HG02938 (cell line): ENCODE measurements around the gene LRRC59.

ENCODE experiments used
- ATAC-seq: cut with Tn5 transposase; IDR thresholded peaks from one replicate; pipeline ENCODE4 v1.9.1; 2021; ENCODE audit warnings: mild to moderate bottlenecking, moderate library complexity; ENCODE audit not compliant: unreplicated experiment

The LRRC59 gene

DNA sequence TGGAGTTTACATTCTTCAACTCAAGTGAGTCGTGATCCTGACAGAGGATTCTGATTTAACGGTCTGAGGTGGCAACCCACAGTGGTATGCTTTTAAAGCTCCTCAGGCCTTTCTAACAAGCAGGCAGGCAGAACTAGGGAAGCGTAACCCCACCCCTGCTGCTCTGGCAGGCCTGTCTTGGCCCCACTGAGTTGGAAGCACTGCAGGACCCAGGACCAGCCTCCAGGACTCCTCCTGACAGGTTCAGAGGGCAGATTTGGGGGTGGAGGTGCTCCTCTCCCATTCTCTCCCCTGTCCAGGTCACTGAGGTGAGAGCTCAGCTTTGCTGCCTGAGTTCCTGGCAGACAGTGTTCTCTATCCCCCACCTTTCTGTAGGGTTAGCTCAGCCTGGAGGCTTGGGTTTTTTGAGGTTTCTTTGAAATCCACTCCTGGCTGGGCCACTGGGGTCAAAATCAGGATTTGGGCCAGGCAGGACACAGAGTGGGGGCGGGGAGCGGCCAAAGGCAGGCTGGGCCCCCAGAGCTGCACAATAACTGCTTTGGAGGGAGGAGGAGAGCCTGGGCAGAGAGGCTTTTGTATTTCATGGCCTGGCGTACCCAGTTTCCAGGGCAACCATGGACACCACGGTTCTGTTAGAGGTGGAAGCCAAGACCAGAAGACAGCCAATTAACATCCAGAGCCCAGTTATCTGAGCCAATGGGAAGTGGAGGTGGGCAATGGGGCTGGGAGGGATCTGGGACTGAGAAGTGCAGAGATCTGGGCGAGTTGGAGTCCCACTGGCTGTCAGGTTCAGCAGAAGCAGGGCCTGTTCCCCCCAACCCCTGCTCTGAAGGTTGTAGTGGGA is 33.9 kb downstream of the LRRC59 start:
- ATAC-seq: no peak

DNA sequence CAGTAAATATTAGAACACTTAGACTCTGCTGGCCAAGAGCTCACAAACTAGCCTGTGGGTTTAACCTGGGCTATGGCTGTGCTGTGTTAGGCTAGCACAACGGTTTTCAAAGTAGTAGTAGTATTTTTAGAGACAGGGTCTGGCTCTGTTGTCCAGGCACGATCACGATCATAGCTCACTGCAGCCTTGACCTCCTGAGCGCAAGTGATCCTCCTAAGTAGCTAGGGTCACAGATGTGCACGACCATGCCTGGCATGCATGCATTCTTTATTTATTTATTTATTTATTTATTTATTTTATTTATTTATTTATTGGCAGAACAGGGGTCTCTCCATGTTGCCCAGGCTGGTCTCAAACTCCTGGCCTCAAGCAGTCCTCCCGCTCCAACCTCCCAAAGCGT is 34.7 kb downstream of the LRRC59 start:
- ATAC-seq: no peak

DNA sequence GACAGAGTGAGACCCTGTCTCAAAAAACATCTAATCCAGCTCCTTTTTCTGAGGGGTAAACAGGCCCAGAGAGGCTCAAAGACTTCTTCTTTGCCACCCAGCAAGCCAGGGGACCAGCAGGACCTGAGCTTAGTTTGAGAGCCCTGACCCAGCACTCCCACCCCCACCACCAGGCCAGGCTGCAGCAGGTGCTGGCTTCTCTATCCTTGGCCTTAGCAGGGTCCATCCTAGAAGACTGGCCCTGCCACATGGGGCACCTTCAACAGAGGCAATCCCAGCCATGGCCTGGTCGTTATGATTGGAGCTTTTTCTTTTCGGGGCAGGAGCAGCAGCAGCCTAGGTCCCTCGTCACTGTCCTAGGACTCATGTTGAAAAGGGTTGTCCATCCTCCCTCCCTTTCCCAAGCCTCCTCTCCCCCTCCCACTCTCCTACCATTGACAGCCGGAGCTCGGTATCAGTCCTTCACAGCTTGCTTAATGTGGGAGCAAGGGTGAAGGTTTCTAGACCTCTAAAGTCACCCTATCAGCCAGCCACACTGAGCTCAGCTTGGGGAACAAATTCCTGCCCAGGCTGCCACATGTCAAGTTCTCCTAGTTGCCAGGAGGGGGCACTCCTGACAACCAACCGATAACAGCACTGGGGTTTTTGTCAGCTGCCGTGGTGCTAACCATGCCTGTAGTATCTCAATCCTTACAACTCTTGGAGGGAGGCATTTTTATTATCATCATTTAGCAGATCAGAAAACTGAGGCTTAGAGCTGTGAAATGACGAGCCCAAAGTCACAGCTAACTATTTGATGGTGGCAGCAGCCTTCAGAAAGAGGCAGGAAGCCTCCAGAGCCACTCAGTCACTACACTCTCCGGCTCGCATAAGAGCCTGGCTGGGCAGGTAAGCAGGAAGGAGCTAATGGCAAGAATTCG is 35.5 kb downstream of the LRRC59 start:
- no peak for ATAC-seq

DNA sequence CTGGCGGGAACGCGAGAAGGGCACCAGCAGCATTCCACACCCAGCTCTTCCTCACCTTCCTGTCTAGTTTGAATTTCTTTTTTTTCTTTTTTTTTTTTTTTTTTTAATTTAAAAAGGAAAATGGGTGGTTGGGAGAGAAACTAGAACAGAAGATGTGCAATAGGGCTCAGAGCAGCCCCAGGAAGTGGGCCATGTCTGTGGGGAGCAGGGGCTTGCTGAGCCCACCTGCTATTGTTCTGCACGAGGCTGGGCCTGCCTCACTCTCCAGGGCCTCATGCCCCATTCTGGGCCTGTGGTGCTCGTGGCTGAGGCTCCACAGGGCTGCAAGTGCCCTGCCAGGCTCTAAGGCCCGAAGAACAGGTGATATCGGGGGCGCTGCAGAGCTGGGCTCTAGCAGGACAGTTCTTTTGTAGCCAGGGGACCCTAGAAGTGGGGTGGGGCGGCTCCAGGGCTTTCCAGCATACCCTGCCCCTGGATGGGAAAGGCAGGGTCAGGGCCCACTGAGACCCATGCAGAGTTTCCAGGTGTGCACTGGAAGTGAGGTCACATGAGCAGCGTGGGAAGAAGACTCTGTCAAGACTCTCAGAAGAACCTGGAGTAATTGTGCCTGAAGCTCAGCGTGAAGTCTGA is 36.7 kb downstream of the LRRC59 start:
- ATAC-seq: no peak

DNA sequence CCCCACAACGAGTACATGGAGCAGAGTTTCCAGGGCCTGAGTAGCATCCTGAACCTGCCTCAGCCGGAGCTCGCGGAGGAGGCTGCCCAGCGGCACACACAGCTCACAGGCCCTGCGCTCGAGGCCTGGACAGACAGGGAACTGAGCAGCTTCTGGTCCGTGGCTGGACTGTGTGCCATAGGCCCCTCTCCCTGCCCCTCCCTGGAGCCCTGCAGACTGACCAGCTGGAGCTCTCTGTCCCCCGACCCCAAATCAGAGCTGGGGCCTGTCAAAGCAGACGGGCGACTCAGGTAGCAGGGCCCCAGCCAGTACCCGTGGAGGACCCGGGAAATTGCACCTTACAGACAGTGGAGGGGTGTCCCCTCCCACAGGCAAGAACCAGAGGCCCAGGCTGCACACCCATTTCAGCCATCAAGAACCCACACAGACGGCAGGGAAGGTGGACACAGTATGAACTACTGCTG is 37.3 kb downstream of the LRRC59 start:
- no peak for ATAC-seq

DNA sequence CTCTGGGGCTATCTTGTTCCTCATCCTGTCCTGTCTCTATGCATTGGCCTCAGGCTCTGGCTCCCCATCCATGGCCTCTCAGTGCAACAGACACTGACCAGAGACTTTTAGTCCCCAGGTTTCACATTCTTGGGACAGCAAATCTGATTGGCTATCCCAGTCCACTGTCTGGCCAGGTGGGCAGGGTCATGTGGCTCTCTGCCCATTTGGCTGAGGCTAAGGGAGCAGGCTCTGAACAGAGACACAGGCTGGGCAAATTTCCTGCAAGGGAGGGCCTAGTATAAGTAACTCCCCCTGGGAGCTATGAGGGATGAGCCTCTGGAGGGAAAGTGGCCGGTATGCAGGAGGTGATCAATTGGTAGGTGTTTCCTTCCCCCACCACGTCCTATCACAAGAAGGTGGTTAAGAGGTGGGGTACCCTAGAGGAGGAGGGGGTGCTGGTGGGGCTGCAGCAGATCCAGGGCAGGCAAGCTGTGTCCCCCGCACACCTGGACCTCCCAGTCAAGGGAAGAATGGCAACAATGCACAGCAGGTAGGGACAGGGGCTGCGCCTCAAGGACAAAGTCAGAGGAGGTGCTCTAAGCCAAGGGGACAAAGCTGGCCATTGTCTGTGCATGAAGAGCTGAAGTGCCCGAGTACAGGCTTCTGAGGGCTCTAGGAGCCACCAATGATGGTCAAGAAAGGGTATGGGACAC is 38.2 kb downstream of the LRRC59 start:
- no peak for ATAC-seq

DNA sequence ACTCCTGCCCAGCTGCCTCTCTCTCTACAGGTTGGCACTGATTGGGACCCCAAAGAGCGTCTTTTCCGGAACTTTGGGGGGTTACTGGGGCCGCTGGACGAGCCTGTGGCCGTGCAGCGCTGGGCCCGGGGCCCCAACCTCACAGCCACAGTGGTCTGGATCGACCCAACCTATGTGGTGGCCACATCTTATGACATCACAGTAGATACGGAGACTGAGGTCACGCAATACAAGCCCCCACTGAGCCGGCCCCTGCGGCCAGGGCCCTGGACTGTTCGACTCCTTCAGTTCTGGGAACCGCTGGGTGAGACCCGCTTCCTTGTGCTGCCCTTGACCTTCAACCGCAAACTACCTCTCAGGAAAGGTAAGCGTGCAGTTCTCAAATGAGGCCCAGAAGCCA is 39.1 kb downstream of the LRRC59 start:
- ATAC-seq: no peak

DNA sequence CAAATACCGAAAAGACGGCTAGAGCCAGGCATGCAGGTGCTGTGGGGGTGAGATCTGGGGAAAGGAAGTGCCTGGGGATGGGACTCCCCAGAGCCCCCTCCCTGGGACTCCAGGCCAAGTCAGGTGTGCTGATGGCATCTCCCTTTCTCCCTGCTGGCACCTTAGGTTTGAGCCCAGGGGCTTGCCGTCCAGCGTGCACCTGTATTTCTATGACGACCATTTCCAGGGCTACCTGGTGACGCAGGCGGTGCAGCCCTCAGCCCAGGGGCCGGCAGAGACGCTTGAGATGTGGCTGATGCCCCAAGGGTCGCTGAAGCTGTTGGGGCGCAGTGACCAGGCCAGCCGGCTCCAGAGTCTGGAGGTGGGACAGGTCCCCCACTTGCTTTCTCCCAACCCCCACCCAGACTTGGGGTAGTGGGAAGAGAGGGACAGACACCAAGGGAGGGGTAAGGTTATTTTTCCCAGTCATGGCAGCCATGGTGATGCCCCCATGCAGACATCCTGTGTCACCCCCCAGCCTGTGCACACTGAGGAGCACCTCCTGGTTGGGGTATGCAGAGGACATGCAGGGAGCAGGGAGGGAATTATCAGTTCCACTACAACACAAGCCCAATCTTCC is 40.3 kb downstream of the LRRC59 start:
- no peak for ATAC-seq

DNA sequence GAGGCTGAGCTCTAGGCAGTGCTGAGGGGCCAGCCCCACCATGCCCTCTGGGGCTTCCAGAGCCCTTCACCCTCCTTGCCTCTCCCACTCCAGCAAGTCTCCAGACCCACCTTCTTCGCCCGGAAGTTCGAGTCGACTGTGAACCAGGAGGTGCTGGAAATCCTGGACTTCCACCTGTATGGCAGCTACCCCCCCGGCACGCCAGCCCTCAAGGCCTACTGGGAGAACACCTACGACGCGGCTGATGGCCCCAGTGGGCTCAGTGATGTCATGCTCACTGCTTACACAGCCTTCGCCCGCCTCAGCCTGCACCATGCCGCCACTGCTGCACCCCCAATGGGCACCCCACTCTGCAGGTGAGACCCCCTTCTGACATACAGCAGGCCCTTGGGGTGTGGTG is 40.9 kb downstream of the LRRC59 start:
- ATAC-seq: no peak

DNA sequence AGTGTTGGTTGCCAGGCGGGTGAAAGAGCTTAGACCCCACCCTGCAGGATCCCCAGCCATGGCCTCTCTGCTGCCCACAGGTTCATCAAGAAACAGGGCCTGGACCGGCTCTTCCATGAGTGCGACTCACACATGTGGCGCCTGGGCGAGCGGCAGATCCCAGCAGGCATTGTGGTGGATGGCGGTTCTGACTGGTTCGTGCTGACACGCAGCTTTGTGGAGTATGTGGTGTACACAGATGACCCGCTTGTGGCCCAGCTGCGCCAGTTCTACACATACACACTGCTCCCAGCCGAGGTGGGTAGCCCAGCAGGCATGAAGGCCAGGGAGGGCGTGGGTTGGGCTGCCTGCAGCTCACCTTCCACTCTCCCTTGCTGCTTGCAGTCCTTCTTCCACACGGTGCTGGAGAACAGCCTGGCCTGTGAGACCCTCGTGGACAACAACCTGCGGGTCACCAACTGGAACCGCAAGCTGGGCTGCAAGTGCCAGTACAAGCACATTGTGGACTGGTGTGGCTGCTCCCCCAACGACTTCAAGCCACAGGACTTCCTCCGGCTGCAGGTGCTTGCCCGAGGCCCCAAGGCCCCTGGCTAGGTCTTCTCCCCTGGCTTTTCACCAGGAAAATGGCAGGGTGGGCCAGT is 41.5 kb downstream of the LRRC59 start:
- ATAC-seq: no peak

DNA sequence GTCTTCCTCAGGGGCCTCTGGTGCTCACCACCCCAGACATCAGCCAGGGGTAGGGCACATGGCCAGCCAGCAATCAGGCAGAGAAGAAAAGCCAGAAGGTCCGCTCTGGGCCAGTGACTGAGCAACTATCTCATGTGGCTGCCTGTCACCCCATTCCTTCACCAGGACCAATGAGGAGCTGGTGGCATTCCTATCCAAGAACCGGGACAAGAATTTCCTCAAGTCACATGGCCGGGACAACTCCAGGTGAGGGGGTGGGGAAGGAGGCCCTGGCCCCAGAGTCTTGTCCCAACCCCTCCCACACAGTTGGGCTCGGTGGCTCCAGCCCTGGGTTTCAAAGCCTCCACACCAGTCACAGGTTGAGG is 42.0 kb downstream of the LRRC59 start:
- no peak for ATAC-seq

DNA sequence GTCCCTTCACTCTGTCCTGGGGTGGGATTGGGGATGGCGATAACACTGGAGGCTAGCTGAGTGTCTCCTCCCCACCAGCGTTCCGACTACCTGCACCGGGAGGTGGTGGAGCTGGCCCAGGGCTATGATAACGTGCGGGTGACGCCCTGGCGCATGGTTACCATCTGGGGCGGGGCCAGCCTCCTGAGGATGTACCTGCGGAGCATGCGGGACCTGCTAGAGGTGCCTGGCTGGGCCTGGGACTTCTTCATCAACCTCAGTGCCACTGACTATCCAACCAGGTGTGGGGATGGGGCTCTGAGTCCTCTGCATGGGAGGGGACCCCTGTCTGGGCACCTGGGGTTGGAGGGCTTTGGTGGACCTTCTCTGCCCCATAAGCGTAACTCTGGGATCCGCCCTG is 42.5 kb downstream of the LRRC59 start:
- ATAC-seq: no peak

DNA sequence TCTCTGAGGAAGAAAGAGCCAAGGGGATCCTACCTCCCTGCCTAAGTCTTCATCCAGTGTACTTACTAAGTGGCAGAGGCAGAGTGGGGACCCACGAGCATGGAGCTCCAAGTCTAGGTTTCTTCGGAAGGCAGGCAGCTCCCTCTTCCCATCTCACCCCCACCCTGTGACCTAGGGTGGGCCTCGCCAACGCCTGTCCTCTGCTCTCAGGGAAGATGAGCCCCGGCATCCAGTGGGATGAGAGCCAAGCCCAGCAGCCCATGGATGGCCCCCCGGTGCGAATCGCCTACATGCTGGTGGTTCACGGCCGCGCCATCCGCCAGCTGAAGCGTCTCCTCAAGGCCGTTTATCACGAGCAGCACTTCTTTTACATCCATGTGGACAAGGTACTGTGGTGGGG is 43.1 kb downstream of the LRRC59 start:
- ATAC-seq: no peak

DNA sequence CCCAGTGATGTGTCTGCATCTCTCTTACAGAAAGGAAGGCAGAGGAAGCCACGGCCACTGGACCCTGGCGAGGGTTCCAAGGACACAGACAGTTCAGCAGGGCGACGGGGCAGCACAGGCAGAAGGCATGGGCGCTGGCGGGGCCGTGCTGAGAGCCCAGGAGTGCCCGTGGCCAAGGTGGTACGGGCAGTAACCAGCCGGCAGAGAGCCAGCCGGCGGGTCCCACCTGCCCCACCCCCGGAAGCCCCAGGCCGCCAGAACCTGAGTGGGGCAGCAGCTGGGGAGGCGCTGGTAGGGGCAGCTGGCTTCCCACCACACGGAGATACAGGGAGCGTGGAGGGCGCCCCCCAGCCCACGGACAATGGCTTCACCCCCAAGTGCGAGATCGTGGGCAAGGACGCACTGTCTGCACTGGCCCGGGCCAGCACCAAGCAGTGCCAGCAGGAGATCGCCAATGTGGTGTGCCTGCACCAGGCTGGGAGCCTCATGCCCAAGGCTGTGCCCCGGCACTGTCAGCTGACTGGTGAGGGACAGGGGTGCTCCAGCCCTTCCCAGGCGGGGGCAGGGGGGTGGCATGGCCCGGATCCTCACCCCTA is 43.6 kb downstream of the LRRC59 start:
- ATAC-seq: no peak

DNA sequence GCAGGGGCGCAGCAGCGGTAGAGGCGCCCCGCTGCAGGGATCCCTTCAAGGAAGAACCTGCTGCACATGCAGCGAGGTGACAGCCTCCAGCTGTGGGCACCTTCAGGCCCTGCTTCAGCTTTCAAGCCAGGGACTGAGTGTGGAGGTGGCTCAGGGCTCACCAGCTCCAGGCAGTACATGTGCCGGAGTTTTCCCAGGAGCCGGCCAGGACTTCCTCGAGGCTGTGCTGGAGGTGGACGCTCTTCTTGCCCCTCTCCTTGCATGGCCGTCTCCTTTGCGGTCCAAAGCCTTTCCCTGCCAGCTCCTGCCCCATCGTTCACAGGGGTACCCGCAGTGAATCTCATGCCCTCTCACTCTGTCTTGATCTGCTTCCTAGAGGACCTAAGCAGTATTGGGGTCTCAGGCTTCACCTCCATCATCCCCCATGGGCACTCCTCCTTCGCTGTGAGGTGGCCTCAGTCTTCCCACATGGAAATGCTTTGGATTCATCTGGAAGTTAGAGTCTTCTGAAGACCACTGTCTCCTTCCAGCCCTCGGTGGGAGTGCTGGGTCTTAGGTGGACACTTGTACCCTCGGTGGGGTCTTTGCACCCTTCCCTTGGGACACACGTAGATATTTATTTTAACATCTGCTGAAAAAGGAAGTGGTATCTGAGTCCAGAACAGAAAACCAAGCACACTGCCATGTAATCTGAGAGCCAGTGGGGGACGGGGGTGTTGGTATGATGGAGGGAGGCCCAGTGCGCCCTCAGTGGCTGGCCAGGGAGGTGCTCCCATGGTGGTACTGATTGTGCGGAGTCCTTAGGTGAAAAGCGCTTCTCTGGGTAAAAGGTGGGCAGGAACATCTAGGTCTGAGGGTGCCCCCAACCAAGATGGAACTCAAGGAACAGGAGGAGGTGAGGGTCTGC is 44.4 kb downstream of the LRRC59 start:
- no peak for ATAC-seq

DNA sequence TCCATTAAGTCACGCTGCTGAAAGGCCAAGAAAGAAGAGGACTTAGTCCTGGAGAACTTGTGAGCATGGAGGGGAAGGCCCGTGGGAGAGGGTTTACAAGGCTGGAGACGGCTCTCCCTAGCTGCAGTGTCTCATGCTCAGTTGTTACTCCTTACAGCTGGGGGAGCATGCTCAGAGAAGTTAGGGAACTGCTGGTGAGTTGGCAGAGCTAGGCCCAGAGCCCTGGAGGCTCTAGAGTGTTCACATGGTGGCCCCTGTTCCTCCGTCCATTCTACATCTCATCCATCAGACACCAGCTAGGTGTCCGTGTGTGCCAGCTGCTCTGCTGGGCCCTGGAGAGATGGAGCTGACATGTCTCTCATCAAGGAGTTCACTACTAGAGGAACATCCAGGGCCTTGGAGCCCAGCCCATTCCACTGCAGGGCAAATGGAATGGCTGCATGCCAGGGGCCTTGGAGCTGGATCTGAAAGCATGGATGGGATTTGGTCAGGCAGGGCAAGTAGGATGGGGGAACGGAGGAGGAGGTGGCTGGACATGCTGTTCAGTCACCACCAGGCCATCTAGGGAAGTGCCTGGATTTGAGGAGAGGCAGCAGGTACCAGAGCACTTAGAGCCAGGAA is 45.1 kb downstream of the LRRC59 start:
- no peak for ATAC-seq

DNA sequence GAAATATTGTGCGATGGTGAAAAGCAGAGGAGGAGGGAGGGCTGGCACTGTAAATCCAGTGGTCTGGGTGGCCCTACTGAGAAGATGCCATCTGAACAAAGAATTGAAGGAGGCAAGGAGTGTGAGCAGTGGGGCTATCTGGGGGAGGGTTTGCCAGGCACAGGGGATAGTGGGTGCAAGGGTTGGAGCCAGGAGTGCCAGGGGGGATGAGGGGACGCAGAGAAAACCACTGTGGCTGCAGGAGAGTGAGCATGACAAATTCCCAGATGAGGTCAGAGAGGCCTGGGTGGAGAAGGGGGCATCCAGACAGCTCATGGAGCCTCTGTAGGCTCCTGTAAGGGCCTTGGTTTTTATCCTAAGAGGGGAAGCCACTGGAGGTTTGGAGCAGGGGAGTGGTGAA is 46.6 kb downstream of the LRRC59 start:
- ATAC-seq: no peak

DNA sequence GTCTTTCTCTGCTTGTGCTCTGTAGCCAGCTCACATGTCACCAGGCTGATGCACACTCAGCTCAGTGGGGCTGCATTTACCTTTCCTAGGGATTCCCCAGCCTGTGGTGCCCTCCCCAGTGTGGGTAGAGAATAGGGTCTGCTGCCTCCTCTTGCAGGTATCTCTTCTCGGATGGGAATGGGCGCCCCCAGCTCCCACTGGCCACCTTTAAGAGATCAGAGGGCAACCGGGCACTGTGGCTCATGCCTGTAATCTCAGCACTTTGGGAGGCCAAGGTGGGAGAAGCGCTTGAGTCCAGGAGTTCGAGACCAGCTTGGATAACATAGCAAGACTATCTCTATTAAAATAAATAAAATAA is 48.1 kb downstream of the LRRC59 start:
- no peak for ATAC-seq
